ENCODE measurements around the gene NMRK2.
"Not testable (repeated sequence)": the region's sequence is repeated elsewhere in the genome, so short reads cannot be mapped to it uniquely, and the experiment has no call there.

Gene NMRK2

DNA sequence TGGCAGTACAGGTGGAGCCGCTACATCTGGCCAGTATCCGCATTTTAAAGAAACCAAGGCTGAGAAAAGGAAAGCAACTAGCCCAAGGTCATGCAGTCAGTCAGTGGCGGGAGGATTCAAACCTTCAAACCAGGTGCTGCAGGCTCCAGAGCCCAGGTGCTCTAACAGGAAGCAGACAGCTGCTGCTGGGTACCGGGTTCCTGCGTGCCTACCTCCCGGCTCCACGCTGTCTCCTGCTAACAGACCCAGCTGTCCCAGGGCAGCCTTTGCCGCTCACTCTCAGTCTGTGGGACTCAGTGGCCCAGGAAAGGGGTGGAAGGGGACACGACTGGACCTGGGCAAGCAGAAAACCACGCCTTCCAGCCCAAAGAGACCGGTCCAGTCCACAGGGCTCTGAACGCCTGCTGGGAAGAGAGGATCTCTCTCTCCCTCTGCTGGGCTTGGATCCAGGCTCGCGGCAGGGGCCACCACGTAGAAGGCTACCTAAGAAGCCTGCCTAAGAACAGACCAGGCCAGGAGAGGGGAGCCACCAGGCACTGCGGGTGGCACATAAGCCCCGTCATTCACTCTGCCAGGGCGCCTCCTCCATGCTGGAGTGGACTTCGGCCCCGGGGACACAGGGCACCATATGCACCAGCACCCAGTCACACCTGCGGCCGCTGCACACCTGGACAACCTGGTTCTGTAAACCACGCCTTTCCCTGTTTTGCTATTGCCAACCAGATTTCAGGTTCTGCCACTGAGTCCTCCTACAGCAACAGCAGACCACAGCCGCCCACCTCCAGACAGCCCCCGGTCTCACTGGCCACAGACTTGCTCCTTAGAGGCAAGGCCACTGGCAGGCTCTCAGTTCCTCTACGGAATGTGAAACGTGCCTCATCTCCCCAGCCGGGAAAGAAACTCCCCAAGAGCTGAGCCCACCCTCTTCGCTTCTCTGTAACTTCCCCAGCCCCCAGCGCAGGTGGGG, 33.5 kb downstream of the NMRK2 start:
- DNase-seq: no peak

DNA sequence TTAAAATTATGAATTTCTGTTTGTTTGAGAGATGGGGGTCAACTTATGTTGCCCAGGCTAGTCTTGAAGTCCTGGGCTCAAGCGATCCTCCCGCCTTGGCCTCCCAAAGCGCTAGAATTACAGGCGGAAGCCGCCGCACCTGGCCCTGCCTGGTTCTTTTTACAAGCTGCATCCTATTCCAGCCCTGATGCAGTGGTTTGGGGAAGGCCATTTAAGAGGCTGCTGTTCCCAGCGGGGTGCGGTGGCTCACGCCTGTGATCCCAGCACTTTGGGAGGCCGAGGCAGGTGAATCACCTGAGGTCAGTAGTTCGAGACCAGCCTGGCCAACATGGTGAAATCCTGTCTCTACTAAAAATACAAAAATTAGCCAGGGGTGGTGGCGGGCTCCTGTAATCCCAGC, 35.1 kb downstream of the NMRK2 start:
- not testable (repeated sequence) for DNase-seq

DNA sequence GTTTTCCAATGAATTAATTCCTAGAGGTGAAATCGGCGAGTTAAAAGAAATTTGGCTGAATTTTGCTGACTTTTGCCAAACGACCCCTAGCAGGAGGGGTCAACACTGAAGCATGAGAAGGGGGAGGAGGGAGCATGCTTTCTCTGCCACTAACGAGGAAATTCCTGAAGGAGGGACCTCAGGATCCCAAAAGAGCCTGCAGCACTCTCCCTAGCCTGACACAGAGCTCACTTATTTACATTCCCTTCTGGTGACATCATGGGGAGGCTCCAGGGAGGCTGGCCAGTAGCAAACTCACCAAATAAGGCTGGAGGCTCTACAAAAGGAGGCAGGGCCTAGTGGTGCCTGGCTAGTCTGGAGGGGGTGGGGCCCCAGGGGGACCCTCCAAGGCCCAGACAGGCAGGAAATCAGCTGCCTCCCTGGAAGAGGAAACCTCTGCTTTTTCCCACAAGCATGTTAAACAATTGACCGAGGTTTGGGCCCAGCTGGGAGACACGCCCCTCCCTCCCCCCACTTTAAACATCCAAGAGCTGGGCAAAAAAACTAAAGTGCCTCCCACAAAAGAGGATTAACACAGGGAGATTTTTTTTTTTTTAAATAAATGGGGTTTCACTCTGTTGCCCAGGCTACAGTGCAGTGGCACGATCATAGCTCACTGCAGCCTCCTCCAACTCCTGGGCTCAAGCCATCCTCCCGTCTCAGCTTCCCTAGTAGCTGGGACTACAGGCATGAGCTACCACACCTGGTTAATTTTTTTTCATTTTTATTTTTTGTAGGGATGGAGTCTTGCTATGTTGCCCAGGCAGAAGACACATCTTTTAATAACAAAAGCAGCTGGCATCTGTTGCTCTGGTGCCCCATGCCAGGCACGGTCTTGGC, 35.9 kb downstream of the NMRK2 start:
- DNase-seq: no peak

DNA sequence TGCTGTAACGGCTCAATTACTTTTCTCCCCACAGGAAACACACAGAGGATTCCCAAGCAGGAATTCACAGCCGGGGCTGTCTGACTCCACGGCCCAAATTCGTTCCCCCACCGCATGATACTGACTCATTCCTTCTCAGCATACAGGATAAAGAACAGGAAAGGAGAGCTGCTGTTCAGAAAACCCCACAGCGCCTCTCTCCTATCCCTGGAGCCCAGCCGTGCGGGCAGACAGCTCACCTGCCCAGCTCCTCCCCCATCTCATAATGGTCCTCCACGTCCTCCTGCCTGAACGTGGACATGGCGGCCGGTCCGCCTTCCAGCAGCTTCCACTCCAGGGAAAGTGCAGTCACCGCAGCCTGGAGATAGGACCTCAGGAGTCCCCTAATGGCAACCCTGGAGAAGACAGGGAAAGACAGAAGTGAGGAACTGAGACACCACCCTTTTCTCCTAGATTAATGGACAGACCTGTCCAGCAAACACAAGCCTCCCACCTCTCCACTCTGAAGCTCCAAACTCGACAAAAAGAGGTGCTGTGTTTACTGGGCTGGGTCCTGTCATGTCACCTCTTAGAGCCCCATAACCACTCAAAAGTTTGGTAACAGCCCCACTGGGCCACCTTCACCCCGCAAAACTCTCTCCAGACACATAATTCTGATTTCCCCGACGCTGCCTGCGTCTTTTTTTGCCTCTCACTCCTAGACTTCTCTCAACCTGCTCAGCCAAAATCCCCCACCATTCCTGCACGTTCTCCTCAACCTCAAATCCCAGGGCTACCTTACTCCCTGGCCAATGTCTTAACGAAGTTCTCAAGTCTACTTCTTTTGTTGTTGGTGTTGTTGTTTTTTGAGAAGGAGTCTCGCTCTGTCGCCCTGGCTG, 36.8 kb downstream of the NMRK2 start:
- no peak for DNase-seq

DNA sequence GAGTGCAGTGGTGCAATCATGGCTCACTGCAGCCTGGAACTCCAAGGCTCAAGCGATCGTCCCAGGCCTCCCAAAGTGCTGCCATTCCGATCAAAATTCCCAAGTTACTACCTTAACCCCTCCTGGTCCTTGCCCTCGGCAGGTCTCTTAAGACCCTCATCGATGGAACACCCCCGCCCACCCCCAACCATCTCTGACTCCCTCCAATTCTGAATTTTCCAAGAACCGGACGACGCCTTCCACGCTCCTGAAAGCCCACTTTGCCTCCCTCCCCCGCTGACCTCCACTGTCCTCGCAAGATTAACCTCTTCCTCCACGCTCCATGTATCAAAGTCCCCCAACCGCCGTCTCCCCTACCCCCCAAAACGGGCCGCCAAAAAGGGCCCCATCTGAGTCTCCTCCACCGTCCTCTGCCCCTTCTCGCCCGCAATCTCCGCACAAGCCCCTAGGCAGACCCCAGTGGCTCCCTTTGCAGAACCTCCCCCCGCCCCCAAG, 37.5 kb downstream of the NMRK2 start:
- DNase-seq: no peak

DNA sequence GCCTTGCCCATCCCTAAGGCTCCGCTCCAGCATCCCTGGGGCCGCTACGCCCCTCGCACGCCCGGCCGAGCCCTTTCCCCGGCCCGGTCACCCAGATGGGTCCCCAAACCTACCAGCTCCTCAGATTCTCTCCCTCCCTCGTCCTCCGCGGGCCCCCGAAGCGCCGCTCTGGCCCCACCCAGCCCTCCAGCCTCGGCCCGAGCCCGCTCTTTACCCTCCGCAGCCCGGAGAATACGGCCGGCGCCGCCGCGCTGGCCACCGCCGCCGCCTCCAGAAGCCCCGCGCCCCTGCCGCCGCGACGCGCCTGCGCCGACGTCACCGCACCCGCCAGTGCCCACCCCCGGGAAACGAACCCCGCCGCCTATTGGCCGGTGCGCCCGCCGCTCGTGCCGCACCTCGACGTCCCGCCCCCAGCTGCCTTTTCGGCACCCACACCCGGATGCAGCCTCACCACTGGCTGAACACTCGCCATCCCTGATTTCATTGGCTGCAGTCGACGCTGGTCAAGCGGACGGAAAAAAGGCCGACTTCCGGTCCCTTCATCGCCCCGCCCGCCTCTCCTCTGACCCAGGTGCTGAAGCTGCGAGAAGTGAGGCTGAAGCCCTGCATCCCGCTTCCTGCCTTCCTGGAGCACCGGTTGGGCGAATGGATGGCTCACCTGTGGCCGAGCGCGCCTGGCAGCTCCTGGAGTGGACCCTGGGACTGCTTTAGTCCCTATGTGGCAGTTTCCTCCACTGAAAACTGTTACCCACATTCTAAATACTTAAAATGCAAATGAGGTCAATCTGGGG, 38.1 kb downstream of the NMRK2 start, which contains the start of gene DAPK3:
DAPK3 (minus strand) TSS at position 292 of the 791 bp plus-strand sequence. CDS start 1,364 bp downstream, outside the sequence.
- peak; percentile 95 to 98 for DNase-seq

DNA sequence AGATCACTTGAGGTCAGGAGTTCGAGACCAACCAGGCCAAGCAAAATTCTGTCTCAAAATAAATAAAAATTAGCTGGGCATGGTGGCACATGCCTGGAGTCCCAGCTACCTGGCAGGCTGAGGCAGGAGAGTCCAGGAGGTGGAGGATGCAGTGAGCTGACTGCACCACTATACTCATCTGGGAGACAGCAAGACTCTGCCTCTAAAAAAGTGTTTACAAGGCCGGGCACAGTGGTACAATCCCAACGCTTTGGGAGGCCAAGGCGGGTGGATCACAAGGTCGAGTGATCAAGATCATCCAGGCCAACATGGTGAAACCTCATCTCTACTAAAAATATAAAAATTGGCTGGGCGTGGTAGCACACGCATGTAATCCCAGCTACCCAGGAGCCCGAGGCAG, 42.3 kb downstream of the NMRK2 start:
- DNase-seq: no peak

DNA sequence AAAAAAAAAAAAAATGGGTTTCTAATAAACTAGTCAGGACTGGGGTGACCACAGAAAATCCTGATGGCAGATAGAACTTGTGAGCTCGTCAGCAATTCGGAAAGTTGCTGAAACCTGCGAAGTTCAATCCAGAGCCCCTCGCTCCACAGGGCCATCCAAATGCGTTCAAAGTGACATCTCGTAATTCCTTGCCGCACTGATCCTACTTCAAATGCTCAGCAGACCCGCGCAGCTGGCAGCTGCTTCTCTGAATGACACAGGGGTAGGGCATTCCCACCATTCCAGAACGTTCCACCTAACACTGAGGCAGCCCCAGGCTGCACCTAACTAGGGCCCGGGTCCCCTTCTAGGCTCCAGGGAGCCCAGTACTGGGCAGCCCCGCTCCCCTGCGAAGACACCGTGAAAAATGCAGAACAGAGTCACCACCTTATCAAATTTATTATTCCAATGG, 42.8 kb downstream of the NMRK2 start:
- DNase-seq: peak in 1 of 2 experiments; percentile 29

DNA sequence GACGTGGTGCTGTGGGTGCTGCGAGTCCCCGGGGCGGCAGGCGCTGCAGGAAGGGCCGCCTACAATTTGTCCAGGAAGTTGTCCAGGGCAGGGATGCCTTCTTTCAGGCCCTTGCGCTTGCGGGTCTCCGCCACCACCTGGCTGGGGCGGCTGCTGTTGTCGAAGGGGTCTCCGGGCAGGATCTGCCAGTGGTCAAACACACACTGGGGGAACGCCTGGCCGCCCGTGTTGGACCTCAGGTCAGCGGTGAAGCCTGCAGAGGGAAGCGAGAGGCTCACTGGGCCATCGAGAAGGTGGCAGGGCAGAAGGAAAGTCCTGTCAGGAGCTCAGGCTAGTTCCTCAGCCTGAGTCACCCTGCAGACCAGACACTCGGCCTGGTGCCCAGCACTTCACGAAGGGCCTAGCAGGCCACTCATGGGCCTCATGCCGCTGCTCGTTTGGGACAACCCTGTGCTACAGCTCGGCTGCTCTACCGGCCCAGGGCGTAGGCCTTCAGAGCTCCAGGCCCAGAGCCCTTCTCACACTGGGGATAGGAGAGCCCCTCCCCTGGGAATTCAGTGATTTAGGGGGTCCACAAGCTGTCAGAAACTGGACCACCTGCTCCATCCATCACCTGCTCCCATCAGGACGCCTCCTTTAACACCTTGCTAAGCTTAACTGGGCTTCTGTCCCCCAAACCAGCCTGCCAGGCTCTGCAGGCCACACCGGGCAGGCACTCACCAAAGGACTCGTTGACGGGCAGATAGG, 43.8 kb downstream of the NMRK2 start:
- DNase-seq: no peak

DNA sequence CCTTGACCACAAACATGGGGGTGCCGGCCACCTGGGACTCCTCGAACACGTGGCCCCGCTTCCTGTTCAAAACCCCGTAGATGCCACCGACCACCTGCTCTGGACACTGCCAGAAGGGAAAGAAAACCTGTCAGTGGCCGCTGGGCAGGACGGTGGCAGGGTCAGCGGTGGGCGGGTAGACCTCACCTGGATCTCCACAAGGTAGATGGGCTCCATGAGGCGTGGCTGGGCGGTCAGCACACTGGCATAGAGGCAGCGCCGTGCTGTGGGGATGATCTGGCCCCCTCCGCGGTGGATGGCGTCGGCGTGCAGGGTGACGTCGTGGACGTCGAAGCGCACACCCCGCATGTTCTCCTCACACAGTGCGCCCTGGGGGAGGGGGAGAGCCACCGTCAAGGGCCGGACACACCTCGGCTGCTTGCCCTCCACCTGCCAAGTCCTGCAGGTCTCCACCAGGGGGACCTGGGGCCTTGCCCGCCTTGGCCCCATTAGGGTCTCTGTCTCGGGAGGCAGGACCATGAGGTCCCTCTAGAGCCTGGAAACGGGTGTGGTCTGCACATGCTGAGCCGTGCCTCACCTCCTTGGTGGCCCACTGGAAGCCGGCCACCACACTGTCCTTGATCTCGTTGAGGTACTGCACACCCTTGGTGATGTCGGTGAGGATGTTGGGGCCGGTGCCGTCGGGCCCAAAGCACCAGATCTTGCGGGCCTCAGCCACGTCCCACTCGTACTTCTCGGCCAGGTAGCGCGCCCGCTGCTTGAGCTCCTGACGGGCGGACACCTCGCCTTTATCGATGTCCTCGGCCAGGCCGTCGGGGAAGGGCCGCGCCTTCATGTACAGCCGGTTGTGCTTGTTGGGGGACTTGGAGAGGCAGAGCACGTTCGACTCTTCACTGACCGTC, 44.6 kb downstream of the NMRK2 start:
- no peak for DNase-seq

DNA sequence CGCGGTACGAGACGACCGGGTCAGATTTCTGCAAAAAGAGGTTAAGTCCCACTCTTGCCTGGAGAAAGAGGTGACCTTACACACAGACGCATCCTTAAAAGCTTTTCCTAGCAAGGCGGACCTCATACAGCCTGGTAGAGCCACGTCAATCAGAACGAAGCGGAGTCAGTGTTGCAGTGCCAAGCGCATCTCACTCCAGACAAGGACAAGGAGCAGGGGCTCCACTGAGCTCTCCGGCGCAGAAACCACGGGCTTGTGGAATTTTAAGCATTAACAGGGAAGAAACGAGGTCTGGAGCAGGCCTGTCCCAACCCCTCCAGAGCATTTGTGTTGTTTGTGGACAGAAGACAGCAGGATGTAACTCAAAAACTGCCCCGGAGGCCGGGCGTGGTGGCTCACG, 45.3 kb downstream of the NMRK2 start:
- no peak for DNase-seq

DNA sequence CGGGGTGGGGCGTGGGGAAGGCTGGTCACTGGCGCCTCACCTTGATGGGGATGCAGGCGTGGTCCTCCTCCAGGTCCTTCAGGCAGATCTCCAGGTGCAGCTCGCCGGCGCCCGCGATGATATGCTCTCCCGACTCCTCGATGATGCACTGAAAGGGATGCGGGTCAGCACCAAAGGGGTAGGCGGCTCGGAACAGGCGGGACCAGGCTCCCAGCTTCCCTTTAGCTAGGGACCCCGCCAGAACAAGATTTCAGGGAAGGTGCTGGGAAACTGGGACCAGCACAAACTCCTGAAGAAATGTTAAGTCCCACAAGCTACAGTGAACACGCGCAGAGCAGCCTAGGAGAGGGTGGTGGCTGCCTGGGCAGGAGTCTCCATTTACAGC, 46.4 kb downstream of the NMRK2 start:
- no peak for DNase-seq

DNA sequence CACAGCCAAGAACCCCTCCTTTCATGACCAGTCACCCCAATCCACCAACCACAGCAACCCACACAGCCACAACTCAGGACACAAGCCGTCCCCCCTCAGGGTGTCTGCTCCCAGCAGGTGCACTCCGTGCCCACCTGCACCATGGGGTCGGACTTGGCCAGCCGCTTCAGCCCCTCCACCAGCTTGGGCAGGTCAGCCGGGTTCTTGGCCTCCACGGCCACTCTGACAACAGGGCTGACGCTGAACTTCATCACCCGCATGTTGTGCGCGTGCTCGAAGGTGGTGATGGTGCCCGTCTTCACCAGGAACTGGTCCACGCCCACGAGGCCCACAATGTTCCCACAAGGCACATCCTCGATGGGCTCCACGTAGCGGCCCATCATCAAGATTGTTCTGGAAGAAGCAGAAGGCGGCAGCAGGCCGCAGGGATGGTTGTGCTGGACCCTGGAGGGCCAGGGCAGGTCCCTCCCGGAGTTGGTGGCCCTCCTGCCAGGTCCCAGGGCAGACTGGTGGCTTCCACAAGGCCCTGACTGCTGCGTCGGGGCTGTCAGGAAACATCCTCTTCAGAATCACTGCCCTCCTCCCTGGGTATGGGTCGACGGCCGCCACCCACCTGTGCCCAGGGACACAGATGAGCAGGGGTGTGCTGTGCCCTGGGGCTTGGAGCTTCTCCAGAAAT, 46.9 kb downstream of the NMRK2 start:
- no peak for DNase-seq

DNA sequence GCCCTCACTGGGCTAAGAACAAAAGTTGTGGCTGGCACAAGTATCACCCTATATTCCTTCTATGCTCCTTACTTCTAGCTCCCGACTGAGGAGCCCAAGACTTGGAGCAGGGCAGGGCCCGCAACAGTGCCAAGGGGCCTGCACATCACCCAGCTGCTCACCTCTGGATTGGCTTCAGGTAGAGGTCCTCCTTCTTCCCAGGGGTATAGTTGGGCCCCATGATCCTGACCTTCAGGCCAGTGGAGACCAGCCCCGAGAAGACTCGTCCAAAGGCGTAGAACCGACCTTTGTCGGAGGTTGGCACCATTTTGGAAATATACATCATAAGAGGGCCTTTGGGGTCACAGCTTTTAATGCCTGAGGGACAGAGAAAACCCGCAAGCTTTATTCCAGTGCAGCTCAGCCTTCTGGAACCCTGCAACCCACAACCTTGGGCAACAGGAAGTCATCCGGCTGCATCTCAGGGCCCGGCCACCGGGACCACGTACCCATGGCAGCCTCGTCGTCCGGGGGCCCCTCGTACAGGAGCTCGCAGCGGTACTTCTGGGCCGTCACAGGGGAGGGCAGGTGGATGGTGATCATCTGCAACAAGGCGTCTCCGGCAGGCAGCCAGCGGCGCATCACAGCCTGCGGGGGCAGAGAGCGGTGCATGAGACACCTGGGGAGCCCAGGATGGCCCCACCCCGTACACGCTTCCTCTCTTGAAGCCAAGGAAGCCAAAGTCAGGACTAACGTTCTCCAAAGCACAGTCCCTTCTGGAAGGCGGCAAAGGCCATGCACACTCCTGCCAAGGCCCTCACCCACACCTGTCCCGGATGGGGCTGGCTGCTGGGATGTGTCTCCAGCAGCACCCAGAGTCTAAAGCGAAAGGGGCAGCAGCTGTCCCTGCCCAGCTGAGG, 47.7 kb downstream of the NMRK2 start:
- DNase-seq: no peak

DNA sequence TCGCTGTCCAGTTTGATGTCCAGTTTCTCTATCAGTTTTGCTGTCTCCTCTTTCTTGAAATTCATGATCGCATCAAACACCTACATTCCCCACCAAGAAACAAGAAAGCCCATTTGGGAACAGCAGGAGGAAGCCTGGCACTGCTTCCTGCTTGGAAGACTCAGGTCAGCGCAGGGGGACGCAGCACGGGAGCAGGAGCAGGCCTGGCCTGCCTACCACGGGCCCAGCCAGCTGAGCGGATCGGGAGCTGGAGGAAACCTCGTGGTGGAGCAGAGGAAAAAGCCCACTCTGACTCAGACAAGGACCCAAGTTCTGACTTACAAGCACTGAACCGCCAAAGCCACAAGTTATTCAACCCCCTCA, 48.5 kb downstream of the NMRK2 start:
- DNase-seq: no peak

DNA sequence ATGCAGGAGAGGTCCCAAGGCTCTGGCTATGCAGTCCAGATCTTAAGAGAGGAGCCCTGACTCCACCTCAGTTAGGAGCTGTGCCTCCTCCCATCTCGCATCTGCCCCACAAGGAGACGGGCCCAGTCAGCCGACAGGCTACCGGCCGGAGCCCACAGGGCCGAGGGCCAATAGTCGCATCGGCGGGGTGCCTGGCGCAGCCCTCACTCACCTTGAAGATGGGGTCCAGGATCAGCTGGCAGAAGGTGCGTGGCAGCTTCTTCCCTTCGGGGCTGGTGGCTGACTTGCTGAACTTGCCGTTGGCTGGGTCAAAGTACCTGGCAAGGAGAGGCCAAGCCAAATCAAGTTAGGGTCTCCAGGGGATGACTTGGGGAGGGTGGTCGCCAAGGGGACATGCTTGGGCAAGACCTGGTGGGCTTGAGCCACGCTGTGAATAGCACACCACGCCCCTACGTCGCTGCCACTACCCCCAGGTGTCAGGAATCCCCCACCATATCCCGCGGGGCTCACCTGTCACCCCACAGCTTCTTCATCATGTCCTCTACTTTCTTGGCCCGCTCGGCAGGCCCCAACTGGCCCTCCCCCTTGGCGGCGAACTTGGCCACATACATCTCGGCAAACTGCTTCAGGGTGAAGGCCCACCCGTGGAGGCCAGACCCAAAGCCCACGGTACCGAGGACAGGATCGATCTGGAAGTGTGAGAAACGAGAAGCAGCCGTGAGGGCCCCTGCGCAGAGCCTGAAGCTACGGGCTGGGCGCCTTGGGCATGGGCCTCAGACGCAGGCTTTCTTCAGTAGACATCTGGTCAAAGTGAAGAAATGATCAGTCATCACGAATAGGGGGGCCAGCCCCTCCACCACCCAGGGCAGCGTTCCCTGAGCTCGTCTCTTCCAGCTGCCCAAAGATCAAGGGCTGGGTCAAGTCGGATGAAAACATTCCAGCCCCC, 49.1 kb downstream of the NMRK2 start:
- no peak for DNase-seq
